ENCODE data around the gene MYO3B.
"Not testable (repeated sequence)": the region's sequence is repeated elsewhere in the genome, so short reads cannot be mapped to it uniquely, and the experiment has no call there.

The MYO3B gene

GRCh38 chr2:170586571-170587095, 408.7 kb downstream of the MYO3B start:
- in situ Hi-C loops (cut with HindIII; ENCODE audit: low sequenced_read_pairs): loop anchor here (10.0 kb wide), 1 partner anchor 48 kb away; no protein-coding TSS in a partner anchor

GRCh38 chr2:170587117-170587516, 409.2 kb downstream of the MYO3B start:
- in situ Hi-C loops (cut with HindIII; ENCODE audit: low sequenced_read_pairs): loop anchor here (10.0 kb wide), 1 partner anchor 48 kb away; no protein-coding TSS in a partner anchor

GRCh38 chr2:170587922-170588321, 410.0 kb downstream of the MYO3B start:
- in situ Hi-C loops (cut with HindIII; ENCODE audit: low sequenced_read_pairs): loop anchor here (10.0 kb wide), 1 partner anchor 47 kb away; no protein-coding TSS in a partner anchor

- in situ Hi-C loops (cut with HindIII; ENCODE audit: low sequenced_read_pairs): loop anchor here (10.0 kb wide), 1 partner anchor 46 kb away; no protein-coding TSS in a partner anchor
These were observed 410.8 kb downstream of the MYO3B start for GRCh38 chr2:170588729-170589128.

- in situ Hi-C loops (cut with HindIII; ENCODE audit: low sequenced_read_pairs): no loop called here
These were observed 418.6 kb downstream of the MYO3B start for GRCh38 chr2:170596576-170596975.

GRCh38 chr2:170598067-170598395, 420.1 kb downstream of the MYO3B start:
- in situ Hi-C loops (cut with HindIII; ENCODE audit: low sequenced_read_pairs): no loop called here

- in situ Hi-C loops (cut with HindIII; ENCODE audit: low sequenced_read_pairs): no loop called here
These were observed 423.5 kb downstream of the MYO3B start for GRCh38 chr2:170601489-170601888.

GRCh38 chr2:170605862-170606261, 427.9 kb downstream of the MYO3B start:
- in situ Hi-C loops (cut with HindIII; ENCODE audit: low sequenced_read_pairs): no loop called here

- in situ Hi-C loops (cut with HindIII; ENCODE audit: low sequenced_read_pairs): no loop called here
These were observed 429.2 kb downstream of the MYO3B start for GRCh38 chr2:170607171-170607570.

GRCh38 chr2:170610615-170611014, 432.7 kb downstream of the MYO3B start:
- in situ Hi-C loops (cut with HindIII; ENCODE audit: low sequenced_read_pairs): no loop called here

- in situ Hi-C loops (cut with HindIII; ENCODE audit: low sequenced_read_pairs): not testable (repeated sequence)
These were observed 441.0 kb downstream of the MYO3B start for GRCh38 chr2:170618948-170619347.

GRCh38 chr2:170635094-170635493, 457.1 kb downstream of the MYO3B start:
- in situ Hi-C loops (cut with HindIII; ENCODE audit: low sequenced_read_pairs): loop anchor here (10.0 kb wide), 1 partner anchor 50 kb away; no protein-coding TSS in a partner anchor

GRCh38 chr2:170639635-170640034, 461.7 kb downstream of the MYO3B start:
- in situ Hi-C loops (cut with HindIII; ENCODE audit: low sequenced_read_pairs): loop anchor here (10.0 kb wide), 1 partner anchor 55 kb away; no protein-coding TSS in a partner anchor

- in situ Hi-C loops (cut with HindIII; ENCODE audit: low sequenced_read_pairs): no loop called here
These were observed 464.0 kb downstream of the MYO3B start for GRCh38 chr2:170641961-170642360.

- in situ Hi-C loops (cut with HindIII; ENCODE audit: low sequenced_read_pairs): no loop called here
These were observed 465.4 kb downstream of the MYO3B start for GRCh38 chr2:170643346-170643745.

- in situ Hi-C loops (cut with HindIII; ENCODE audit: low sequenced_read_pairs): no loop called here
These were observed 469.9 kb downstream of the MYO3B start for GRCh38 chr2:170647741-170648436.

- in situ Hi-C loops (cut with HindIII; ENCODE audit: low sequenced_read_pairs): no loop called here
These were observed 473.8 kb downstream of the MYO3B start for GRCh38 chr2:170651624-170652325.

GRCh38 chr2:170652637-170653417, 474.9 kb downstream of the MYO3B start:
- in situ Hi-C loops (cut with HindIII; ENCODE audit: low sequenced_read_pairs): no loop called here

- in situ Hi-C loops (cut with HindIII; ENCODE audit: low sequenced_read_pairs): no loop called here
These were observed 478.7 kb downstream of the MYO3B start for GRCh38 chr2:170656669-170657068.

- in situ Hi-C loops (cut with HindIII; ENCODE audit: low sequenced_read_pairs): no loop called here
These were observed 482.5 kb downstream of the MYO3B start for GRCh38 chr2:170660409-170660808.

GRCh38 chr2:170665743-170666142, 487.8 kb downstream of the MYO3B start:
- in situ Hi-C loops (cut with HindIII; ENCODE audit: low sequenced_read_pairs): no loop called here
